Cortex of kidney (tissue), 1 donor: ENCODE data around the gene HLA-DMA.

Source experiments
- DNase-seq: peaks from one replicate; lab custom pipeline; 2025; lab: John Stamatoyannopoulos, UW

Gene HLA-DMA

DNA sequence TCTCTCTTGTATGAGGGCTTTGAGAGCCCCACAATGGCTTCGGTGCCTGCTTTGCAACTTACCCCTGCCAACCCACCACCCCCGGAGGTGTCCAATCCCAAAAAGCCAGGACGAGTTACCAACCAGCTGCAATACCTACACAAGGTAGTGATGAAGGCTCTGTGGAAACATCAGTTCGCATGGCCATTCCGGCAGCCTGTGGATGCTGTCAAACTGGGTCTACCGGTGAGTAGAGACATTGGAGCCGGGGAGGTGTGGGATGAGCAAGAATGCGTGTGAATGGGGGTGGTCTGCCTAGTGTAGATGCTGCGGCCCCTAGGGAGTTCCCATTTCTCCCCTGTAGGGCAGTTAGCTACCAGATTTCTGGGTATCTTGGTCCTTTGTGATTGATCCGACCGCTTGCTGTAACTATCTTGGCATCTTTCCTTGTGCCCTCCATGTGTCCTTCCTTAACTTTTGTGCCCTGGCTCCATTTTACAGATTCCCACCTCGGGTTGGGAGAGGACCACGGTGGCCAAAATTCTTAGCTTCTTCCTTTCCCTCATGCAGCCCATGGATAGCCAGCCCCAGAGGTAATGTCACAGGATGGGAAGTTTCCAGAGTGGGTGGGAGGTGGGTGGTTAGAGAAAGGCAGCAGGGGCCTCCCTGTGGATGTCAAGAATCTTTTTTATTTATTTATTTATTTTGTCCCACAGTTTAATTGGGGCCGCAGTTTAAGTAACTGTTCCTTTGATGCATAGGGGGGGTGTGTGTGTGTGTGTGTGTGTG, 21.8 kb upstream of the HLA-DMA start:
- DNase-seq: no peak

DNA sequence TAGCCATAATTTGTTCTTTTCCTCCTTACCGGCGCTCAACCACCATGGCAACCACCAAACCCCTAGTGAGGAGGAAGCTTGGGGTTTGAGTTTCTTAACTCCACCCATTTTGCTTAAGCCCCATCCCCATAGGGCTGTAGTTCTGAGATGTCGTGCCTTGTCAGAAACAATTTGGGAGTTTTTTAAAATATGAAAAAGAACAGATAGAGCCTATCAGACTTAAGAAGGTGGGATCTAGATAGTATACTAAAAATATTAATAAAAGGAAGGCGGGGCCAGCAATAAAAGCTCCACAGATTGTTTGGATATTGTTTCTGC, 21.1 kb upstream of the HLA-DMA start:
- no peak for DNase-seq

DNA sequence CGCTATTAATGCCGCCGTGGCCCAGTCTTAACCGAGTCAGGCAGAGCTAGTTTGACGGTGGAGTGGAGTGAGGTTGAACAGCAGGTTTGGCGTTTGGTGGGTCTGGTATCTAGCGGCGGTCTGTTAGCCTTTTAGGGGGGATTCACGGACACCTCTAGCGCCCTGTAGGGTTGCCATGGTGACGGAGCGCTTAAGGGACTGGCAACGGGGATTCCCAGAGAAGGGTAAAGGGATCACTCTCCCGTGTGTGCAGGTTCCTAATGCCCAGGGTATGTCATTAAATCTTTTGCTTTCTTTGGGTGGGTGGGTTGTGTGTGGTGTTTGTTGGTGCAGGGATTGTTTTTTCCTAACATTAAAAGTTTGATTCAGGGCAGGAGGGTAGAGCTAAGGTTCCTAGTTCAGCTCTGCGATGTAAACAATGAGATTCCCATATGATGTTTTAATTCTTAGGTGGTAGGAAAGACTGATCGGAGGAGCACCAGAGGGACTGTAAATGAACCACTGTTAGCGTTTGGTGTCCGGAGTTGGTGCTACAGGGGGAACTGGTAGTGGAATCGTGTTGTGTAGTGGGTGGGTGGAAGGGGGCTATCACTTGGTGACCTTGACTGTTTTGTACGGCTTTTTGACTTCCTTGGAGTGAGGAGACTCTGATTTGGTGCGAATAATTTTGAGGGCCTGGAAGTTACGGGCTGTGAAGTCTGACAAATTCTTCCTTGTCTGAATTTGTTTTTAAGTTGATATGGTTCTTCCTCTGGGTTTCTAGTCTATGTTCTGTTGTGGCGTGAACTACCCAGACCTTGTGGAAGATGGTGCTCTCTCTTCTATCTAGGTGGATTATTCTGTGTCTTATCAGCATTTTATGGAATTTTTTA, 20.5 kb upstream of the HLA-DMA start:
- no peak for DNase-seq

DNA sequence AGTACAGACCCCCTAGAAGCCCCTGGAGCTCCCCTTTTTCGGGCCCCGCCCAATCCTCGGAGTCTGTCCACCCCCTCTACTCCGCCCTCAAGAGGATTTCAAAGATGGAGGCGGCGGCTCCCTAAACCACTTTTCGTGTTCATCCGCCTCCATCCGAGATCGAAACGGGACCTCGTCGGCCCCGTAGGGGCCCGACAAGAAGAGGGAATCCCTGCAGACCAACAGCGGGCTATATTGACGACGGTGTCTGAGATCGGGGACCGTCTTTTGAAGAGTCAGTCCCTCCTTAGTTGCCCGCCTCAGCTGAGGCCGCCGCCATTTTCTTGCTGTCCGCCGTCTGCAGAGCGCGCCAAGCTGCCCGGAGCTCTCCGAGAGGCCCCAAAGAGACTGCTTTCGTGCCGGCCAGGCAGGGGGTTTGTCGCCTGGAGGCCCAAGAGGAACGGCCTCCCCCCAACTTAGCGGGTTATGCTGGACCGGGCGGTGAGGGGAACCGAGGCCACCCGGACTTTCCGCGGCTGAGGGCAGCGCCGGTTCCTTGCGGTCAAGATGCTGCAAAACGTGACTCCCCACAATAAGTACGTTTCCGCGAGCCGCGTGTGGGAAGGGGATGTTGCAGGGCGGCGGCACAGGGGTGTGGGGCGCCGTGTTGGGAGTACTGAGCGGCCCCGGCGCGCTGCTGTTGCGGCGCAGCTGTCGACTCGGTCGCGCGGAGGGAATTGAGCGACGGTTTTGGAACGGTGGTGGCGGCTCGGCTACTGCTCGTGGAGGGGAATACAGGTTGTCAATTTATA, 19.7 kb upstream of the HLA-DMA start:
- DNase-seq: no peak

DNA sequence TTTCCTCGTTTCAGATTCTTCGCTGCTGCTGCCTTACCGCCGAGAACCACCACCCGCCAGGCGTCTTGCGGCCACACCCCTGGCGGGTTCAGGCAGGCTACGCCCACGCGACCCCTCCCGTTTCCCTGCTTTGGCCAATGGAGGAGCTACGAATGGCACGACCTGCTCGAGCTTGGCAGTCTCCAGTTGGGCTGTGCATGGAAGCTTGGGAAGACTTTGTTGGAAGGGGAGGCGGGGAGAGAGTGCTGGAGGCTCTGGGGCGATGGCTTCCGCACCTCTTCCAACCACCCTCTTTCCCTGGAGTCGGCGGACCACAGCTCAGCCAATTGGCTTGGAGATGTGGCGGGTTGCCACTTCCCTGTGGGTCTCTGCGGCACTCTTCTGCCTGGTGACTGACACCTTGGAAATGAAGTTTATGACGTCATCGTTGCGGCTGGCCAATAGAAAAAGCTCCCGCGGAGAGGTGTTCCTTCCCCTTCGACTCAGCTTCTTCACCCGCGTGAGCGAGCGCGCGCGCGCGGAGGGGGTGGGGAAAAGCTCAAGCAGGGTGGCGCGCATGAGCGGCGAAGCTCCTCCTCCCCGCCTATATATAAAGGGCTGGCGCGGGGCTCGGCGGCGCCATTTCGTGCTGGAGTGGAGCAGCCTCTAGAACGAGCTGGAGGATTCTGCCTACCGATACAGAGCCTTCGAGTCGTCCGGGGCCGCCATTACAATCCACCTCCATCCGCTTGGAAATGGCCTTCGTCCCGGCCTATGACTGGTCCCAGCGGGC, 18.9 kb upstream of the HLA-DMA start:
- peak; percentile 88 for DNase-seq

- DNase-seq: no peak
Measured at GRCh38 chr6:32971242-32971580, 18.3 kb upstream of the HLA-DMA start.

GRCh38 chr6:32970413-32971241, 17.7 kb upstream of the HLA-DMA start:
- DNase-seq: no peak

DNA sequence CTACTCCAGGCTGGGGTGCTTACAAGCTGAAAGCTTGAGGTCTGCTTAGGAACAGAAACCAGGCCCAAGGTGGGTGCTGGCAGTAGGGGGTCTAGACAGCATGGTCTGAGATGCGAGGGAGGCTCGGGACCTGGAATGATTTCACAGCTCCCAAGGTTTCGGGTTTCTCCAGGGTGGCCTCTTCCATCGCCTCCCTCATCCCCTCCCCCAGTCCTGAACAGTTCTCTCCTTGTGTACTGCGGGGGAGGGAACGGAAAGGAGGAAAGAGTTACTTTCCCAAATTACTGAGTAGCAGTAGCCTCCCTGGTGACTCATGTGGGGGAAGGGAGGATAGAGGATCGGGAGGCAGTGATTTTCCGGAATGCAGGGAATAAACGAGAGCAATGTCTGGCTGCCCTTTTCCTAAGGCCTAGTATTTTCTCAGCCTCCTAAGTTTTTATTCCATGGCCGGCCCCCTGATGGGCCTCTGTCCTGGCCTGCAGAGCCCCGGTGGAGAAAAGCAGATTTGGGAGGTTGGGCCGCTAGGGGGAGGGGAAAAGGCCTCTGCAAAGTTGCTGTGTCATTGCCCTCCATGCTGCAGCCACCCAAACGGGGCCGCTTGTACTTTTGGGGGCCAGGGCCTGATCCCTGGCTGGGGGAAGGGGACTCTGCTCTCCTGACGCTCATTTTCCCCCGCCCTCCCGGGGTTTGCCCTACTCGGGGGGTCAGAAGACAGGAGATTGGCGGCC, 17.0 kb upstream of the HLA-DMA start:
- no peak for DNase-seq

GRCh38 chr6:32968867-32969684, 16.2 kb upstream of the HLA-DMA start:
- no peak for DNase-seq

GRCh38 chr6:32968093-32968866, 15.4 kb upstream of the HLA-DMA start, which contains the start of gene BRD2:
BRD2 (plus strand) TSS chr6:32968594; CDS start chr6:32972899, 4,305 bp downstream.
- peak; percentile 98 for DNase-seq

DNA sequence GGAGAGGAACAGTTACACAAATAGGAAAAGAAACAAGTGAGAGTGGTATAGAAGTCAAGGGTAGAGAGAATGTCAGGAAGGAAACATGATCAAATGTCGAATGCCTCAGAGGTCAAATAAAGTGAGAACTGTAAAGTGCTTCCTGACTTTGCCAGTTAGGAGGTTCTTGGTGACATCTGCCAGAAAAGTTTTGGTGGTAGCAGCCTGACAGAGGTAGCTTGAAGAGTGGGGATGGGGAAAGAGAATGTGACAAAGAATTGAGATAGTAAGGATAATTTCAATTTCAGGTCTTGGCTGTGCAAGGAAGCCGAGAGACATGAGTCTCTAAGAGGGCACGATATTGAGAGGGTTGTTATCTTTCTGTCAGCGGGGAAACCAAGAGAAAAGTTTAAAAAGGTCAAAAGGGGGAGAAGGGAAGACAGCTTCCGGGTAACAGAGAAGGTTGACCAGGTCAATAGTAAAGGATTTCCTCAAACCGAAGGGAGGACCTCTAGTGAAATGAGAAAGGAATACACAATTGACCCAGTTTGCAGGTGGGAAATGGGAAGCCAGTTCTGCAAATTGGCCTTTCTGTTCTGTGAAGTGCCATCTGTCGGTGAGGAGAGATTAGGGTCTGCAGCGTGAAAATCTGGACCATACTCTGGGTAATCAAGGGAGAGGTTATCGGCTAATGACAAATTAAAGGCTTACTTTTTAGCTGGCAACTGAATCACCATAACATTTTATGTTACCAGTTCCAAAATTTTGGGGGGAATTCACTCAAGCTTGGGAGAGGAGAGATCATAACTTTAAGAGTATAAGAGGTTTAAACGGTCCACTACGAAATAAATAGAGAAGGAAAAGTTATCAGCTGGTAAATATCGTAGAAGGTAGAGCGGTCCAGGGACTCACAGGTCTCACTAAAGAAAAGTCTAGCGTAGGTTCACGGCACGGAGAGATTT, 14.5 kb upstream of the HLA-DMA start:
- no peak for DNase-seq

DNA sequence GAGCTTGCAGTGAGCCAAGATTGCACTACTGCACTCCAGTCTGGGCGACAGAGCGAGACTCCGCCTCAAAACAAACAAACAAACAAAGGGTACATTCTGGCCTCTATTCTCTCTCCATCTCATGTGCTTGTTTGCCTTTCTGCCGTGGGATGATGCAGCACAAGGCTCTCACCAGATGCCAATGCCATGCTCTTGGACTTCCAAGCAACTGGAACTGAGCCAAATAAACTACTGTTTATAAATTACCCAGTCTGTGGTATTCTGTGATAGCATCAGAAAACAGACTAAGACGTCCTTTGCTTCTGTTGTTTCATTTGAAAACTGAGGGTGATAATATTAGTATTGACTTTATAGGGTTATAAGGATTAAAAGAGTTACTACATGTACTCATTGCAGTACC, 11.9 kb upstream of the HLA-DMA start:
- DNase-seq: no peak

GRCh38 chr6:32963866-32964265, 11.0 kb upstream of the HLA-DMA start:
- DNase-seq: no peak

DNA sequence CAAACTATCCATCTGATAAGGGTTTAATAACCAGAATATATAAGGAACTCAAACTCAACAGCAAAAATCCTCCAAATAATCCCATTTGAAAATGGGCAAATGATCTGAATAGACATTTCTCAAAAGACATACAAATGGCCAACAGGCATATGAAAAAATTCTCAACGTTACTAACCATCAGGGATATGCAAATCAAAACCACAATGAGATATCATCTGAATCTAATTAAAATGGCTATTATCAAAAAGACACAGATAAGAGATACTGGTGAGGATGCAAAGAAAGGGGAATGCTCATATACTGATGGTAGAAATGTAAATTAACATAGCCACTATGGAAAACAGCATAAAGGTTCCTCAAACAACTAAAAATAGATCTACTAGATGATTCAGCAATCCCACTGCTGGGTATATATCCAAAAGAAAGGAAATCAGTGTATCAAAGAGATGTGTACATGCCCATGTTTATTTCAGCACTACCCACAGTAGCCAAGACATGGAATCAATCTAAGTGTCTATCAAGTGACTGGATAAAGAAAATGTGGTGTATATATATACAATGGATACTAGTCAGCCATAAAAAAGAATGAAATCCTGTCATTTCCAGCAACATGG, 9.4 kb upstream of the HLA-DMA start:
- no peak for DNase-seq

GRCh38 chr6:32960563-32960962, 7.7 kb upstream of the HLA-DMA start:
- no peak for DNase-seq

GRCh38 chr6:32956176-32956575, 3.3 kb upstream of the HLA-DMA start:
- DNase-seq: no peak
